ENCODE results near the gene ABHD17C.

ABHD17C gene

DNA sequence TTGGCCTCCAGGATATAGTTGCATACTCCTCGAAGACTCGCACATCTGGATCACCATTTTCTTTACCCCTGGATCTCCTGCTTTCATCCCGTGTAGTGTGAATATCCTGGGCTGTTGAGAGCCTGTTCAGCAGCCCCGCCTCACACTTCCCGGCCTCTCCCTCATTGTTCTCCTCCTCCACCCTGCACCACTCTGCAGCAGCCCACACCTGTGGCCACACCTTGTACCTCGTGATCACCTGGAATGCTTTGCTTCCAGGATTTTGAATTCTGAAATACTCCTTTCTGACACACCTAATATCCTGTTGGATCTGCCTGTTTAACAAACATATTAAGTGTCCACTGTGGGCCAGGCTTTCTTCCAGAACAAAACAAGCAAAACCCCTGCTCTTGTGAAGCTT is 14.4 kb downstream of the ABHD17C start:
- TF ChIP-seq, protein P1, sequence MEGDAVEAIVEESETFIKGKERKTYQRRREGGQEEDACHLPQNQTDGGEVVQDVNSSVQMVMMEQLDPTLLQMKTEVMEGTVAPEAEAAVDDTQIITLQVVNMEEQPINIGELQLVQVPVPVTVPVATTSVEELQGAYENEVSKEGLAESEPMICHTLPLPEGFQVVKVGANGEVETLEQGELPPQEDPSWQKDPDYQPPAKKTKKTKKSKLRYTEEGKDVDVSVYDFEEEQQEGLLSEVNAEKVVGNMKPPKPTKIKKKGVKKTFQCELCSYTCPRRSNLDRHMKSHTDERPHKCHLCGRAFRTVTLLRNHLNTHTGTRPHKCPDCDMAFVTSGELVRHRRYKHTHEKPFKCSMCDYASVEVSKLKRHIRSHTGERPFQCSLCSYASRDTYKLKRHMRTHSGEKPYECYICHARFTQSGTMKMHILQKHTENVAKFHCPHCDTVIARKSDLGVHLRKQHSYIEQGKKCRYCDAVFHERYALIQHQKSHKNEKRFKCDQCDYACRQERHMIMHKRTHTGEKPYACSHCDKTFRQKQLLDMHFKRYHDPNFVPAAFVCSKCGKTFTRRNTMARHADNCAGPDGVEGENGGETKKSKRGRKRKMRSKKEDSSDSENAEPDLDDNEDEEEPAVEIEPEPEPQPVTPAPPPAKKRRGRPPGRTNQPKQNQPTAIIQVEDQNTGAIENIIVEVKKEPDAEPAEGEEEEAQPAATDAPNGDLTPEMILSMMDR (conservative IDR thresholded peaks at IDR 0.05; ENCODE audit: low read depth, low read length) = no peak

DNA sequence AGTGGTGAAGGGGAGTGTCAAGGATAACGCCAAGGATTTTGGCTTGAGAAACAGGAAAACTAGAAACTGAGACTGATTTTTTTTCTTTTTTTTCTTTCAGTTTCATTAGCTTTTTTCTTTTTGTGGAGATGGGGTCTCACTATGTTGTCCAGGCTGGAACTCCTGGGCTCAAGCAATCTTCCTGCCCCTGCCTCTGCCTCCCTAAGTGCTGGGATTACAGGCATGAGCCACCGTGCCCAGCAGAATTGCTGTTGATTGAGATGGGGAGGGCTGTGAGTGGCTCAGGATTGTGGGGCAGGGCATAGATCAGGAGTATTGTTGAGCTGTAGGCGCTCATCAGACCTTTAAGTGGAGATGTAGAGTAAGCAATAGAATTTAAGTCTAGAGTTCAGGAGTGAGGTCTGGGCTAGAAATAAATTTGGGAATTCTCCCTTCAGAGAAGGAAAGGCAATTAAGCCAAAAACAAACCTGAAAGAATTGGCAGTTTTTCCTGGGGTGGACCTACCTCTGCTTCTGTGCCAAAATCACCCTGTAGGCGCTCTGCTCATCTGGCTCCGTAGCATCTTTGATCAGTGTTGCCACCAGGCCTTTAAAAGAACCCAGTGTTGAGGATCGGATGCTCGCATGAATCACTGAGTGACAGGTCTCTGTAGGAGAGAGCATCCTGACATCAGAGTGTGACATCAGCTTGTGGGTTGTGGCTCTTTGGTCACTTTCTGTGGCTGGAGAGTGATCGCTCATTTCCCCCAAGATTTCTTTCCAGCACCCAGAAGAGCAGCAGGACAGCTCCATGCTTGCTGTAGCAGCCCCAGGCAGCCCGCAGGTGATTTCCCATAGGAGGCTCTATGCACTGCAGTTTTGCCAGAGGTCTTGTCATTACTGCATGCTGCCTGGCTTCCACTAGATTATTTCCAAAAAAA is 15.8 kb downstream of the ABHD17C start:
- DNase-seq (ENCODE audit: low read depth) = no peak
- no peak overlapping the region for H3K4me3 ChIP-seq (ENCODE audit: low read depth, low read length)
- TF ChIP-seq, protein P1 (conservative IDR thresholded peaks at IDR 0.05; ENCODE audit: low read depth, low read length) = no peak

More for the DNA sequence above, 14.4 kb downstream of the ABHD17C start:
- no peak for DNase-seq (ENCODE audit: low read depth)
- H3K4me3 ChIP-seq (ENCODE audit: low read depth, low read length) = no peak overlapping the region

DNA sequence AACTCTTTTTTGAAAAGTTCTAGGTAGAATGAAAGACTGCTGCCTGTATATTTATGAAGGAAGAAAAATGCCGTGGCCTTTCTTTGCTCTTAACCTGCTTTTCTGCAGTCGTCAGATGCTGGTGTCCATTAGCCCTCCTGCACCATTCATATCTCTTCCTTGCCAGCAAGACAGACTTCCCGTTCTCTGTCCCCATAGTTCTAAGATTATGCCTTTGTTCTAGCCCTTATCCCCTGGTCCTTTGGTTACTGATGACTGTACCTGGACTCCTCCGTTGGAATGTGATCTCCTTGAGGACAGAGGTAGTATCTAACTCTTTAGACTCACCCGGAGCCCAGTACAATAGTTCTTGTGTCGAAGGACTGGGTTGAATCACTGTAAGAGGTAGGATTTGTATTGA is 16.8 kb downstream of the ABHD17C start:
- no peak overlapping the region for H3K4me3 ChIP-seq (ENCODE audit: low read depth, low read length)
- DNase-seq (ENCODE audit: low read depth) = no peak
- TF ChIP-seq, protein P1 (conservative IDR thresholded peaks at IDR 0.05; ENCODE audit: low read depth, low read length) = no peak

DNA sequence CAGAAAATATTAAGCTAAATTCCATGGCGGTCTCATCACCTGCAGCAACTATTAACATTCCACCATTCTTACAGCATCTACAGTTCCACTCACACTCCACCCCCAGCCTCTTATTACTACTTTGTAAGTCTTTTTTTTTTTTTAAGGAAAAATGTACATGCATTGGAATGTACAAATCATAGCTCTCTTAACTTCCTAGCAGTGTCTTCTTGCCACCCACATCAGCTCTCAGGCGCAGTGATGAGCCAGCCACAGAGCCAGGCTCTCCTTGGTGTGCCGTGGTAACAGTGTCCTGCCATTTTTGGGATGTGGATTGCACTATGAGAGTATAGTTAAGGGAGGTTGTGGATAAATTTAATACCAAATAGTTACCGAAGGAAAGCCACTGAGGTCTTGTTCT is 17.8 kb downstream of the ABHD17C start:
- TF ChIP-seq, protein P1 (conservative IDR thresholded peaks at IDR 0.05; ENCODE audit: low read depth, low read length) = no peak
- DNase-seq (ENCODE audit: low read depth) = no peak
- no peak overlapping the region for H3K4me3 ChIP-seq (ENCODE audit: low read depth, low read length)

DNA sequence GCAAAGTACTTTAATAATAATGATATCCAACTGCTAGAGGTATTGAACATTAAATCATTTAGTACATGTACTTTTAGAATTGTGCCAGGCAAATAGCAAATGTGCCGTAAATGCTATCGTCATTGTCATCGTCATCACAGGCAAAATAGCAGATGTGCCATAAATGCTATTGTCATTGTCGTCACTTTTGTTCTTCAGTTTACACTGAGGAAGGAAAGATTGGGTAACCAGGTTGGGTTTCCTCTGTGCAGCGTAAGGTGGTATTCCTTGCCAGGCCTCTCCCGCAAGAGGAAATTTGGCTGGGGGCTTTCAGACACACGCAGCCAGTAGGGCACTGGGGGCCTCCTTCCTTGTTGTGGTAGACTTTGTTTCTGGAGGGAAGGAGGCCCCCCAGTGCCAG is 26.4 kb downstream of the ABHD17C start:
- H3K4me3 ChIP-seq (ENCODE audit: low read depth, low read length) = no peak overlapping the region
- TF ChIP-seq, protein P1 (conservative IDR thresholded peaks at IDR 0.05; ENCODE audit: low read depth, low read length) = no peak
- DNase-seq (ENCODE audit: low read depth) = no peak

DNA sequence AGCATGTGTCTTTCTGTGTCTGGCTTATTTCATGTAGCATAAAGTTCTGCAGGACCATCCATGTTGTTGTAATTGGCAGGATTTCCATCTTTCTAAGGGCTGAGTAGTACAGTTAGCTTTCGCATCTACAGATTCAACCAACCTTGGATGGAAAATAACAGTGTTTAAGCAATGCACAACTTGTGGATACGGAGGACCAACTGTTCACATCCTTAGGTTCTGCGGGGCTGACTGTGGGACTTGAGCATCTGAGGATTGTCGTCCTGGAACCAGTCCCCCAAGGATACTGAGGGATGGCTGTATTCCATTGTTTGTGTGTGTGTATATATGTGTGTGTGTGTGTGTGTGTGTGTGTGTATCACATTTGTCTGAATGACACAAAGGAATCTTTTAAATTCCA is 27.7 kb downstream of the ABHD17C start:
- TF ChIP-seq, protein P1 (conservative IDR thresholded peaks at IDR 0.05; ENCODE audit: low read depth, low read length) = no peak
- H3K4me3 ChIP-seq (ENCODE audit: low read depth, low read length) = no peak overlapping the region

DNA sequence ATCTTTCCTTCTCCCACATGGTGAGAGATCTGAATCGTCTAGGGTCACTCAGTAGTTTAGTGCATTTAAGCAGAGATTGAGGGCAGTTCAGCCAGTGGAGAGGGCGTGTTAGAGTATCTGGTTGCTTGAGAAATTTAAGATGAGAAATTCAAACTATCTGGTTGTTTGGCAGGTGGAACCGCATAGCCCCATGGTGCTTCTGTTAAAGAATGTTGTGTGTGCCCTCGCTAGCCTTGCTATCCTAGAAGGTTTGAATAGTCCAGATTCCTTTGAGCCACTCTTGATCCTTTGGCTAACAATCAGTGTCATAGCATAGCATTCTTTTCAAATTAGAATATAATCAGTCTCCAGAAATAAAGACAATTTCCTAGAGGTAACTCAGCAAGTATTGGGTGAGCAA is 32.1 kb downstream of the ABHD17C start:
- TF ChIP-seq, protein P1 (conservative IDR thresholded peaks at IDR 0.05; ENCODE audit: low read depth, low read length) = no peak
- DNase-seq (ENCODE audit: low read depth) = peak; percentile 82
- H3K4me3 ChIP-seq (ENCODE audit: low read depth, low read length) = no peak overlapping the region

More for the DNA sequence above, 27.7 kb downstream of the ABHD17C start:
- no peak for DNase-seq (ENCODE audit: low read depth)

All from choroid plexus epithelial cell (primary cell).